ENCODE measurements around the gene B9D1.

GRCh38 chr17:19302791-19303331 lies 59.7 kb downstream of the B9D1 start:
- TF ChIP-seq CTCF (conservative IDR thresholded peaks at IDR 0.05 in 1 of 2, IDR thresholded peaks at IDR 0.05 in 1 of 2; ENCODE audit: extremely low read depth in 1 of 2, insufficient read depth in 1 of 2, low read depth in 1 of 2, low read length in 2 of 2) (no peak), EZH2 (IDR thresholded peaks at IDR 0.05; ENCODE audit: borderline replicate concordance, low read length) (no peak)

All from mammary epithelial cell (primary cell).